WI38 (cell line): Measurements from ENCODE around the gene TXNIP.

Source experiments
- H3K4me3 ChIP-seq: 2 replicates; pipeline ENCODE4 v1.5.1; 2011; ENCODE audit warnings: low read depth, mild to moderate bottlenecking, control low read depth, low read length
- CTCF ChIP-seq: IDR thresholded peaks from 2 replicates; pipeline ENCODE4 v1.5.1; 2012; ENCODE audit warnings: low read depth, mild to moderate bottlenecking, control low read depth, low read length

TXNIP gene

GRCh38 chr1:146007489-146008133 is 11.2 kb upstream of the TXNIP start:
- no peak for TF ChIP-seq CTCF

GRCh38 chr1:146001709-146002108 is 5.3 kb upstream of the TXNIP start:
- no peak overlapping the region for H3K4me3 ChIP-seq
- no peak for TF ChIP-seq CTCF

More at GRCh38 chr1:146007489-146008133, 11.2 kb upstream of the TXNIP start:
- H3K4me3 ChIP-seq = no peak overlapping the region

- H3K4me3 ChIP-seq = no peak overlapping the region
- TF ChIP-seq CTCF = no peak
These were observed 3.1 kb upstream of the TXNIP start for GRCh38 chr1:145999321-146000024.

- no peak overlapping the region for H3K4me3 ChIP-seq
These were observed 1.3 kb upstream of the TXNIP start for GRCh38 chr1:145997718-145998023.

DNA sequence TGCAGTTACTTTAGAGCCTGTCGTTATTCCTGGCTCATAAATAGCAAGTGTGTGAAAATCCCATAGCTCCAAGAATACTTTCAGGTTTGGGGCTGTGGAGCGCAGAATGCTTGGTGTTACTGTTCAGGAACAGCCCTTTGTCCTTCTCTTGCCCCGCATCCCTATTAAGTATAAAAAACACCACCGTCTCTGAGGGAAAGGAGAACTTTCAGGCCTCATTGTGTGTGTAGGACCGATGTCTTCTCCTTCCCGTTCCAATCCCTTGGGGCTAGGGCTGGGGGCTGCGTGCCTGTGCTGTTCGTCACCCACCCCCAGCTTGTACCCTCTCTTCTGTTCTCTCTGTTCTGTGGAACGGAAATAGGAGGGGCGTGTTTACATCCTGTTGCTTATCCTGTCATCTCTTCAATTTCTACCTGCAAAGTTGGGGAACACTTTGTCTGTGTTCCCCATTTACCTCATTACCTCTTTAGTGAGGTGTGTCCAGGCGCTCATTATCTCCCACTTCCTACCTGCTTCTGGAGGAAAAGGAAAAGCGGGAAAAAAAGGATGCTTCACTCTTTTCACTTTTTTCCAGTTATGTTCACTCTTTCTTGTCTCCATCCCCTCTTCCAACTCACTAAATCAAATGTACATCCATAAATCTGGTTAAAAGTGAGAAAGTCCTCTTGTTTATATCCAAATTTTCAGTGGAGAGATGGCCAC is 788 bp upstream of the TXNIP start:
- H3K4me3 ChIP-seq = peak overlapping the region; percentile 100
- TF ChIP-seq CTCF = no peak

More at GRCh38 chr1:145997718-145998023, 1.3 kb upstream of the TXNIP start:
- TF ChIP-seq CTCF = no peak

DNA sequence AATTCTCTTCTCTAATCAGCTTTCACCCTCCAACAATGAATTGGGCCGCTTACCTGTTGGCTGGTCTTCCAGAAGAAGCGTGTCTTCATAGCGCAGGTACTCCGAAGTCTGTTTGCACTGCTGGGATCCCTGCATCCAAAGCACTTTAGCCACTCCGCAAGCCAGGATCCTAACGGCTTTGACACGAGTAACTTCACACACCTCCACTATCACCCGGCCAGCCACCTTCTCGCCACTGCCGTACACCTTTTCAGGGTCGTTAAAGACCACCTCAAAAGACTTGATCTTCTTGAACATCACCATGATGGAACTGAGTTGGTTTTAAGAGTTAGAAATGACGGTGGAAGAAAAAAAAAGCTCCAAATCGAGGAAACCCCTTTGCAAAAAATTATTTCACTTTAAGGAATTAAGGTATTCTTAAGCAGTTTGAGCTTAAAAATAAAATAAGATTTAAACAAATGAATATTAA is 381 bp downstream of the TXNIP start:
- TF ChIP-seq CTCF = no peak
- peak overlapping the region; percentile 100 for H3K4me3 ChIP-seq

DNA sequence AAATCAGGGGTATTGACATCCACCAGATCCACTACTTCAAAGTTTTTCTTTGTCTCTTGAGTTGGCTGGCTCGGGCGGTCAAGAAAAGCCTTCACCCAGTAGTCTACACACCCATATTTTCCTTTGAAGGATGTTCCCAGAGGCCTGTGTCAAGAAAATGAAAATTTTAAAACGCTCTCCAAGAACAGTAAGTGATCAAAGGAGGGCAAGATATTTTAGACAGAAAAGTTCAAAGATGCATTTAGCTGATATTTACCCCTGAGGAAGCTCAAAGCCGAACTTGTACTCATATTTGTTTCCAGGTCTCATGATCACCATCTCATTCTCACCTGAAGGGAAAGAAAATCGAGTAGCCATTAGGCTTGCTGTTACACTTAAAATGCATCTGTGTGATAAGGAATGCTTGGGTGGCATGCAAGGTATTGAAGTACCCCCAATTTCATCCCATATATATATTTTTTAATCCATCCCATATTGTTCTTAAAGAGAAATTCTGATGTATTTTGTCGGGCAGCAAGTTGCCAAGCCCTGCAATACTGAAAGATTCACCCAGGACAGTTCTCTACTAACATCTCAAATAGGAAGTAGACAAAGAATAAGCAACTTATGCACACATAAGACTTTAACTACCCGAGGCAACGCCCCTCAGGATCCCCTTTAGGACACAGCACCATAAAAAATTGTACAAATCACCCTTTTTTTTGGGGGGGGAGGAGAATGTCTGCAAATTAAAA is 1.1 kb downstream of the TXNIP start:
- peak overlapping the region; percentile 100 for H3K4me3 ChIP-seq
- no peak for TF ChIP-seq CTCF
